ENCODE data around the gene DUXA. TPM values are rescaled to one million over a fixed set of nuclear protein-coding genes. Genes with fewer than 3 reads are reported as not detected.
"Not testable (repeated sequence)": the region's sequence is repeated elsewhere in the genome, so short reads cannot be mapped to it uniquely, and the experiment has no call there.

Gene DUXA
- total RNA-seq, 1 donor = not detected

DNA sequence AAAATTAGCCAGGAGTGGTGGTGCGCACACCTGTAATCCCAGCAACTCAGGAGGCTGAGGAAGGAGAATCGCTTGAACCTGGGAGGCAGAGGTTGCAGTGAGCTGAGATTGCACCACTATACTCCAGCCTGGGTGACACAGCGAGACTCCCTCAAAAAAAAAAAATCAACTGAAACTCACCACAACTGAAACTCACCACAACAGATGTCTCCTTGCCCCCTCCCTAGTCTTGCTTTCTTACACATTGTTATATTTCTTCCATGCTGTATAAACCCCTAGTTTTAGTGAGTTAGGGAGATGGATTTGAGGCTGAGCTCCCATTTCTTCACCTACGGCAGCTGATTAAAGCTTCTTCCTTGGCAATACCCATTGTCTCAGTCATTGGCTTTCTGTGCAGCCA, 25.6 kb downstream of the DUXA start:
- TF ChIP-seq, protein P1, sequence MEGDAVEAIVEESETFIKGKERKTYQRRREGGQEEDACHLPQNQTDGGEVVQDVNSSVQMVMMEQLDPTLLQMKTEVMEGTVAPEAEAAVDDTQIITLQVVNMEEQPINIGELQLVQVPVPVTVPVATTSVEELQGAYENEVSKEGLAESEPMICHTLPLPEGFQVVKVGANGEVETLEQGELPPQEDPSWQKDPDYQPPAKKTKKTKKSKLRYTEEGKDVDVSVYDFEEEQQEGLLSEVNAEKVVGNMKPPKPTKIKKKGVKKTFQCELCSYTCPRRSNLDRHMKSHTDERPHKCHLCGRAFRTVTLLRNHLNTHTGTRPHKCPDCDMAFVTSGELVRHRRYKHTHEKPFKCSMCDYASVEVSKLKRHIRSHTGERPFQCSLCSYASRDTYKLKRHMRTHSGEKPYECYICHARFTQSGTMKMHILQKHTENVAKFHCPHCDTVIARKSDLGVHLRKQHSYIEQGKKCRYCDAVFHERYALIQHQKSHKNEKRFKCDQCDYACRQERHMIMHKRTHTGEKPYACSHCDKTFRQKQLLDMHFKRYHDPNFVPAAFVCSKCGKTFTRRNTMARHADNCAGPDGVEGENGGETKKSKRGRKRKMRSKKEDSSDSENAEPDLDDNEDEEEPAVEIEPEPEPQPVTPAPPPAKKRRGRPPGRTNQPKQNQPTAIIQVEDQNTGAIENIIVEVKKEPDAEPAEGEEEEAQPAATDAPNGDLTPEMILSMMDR (IDR thresholded peaks at IDR 0.05; ENCODE audit: insufficient read depth, low read depth, low read length) = no peak
- no peak overlapping the region for H3K4me3 ChIP-seq (ENCODE audit: low read depth, low read length)
- no peak for DNase-seq (ENCODE audit: low read depth)

DNA sequence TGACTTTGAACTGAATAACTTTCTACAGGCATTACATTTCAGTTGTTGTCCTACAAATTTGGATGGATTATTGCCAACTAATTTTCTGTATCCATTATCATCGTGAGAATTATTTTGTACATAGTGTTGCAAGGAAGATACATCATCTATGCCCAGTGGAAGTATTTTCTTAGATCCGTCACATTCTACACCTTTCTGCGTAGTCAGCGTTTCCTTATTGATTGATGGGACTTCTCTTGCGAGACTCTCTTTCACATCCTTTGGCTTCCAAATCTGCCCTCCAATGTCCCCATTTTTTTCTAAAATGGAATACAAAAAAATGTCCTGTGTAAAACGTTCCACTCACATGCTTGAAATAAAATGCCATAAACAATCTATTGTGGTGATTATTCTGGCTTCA, 31.5 kb downstream of the DUXA start:
- DNase-seq (ENCODE audit: low read depth) = no peak
- TF ChIP-seq, protein P1 (IDR thresholded peaks at IDR 0.05; ENCODE audit: insufficient read depth, low read depth, low read length) = no peak

DNA sequence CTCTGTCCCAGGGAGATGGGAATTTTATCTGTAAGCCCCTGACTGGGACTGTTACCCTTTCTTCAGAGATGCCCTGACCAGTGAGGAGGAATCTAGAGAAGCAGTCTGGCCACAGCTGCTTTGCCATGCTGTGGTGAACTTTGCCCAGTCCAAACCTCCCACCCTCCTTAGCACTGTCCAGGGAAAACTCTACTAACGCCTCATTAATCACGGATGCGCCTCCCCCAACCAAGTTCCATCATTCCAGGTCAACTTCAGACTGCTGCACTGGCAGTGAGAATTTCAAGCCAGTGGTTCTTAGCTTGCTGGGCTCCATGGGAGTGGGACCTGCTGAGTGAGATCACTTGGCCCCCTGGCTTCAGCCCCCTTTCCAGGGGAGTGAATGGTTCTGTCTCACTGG, 39.9 kb downstream of the DUXA start:
- DNase-seq (ENCODE audit: low read depth); H3K4me3 ChIP-seq (ENCODE audit: low read depth, low read length): not testable (repeated sequence)

More for the DNA sequence above, 31.5 kb downstream of the DUXA start:
- no peak overlapping the region for H3K4me3 ChIP-seq (ENCODE audit: low read depth, low read length)

DNA sequence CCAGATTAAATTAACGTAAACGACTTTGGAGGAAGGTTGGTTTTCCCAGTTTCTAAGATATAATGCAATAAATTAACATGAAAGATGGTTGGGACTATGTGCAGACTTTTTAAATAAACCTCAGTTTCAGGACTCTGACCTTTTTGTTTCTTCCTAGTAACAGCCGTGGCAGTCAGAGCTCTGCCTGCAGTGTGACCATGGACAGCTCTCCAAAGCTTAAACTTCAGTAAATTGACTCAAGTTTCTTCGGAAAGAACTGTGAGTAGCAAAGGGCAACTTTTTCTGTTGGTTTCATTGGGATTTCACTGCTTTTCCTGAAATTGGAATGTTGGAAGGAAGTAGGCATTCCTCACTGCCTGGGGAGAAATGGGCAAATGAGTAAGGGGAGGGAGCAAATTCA, 43.4 kb downstream of the DUXA start:
- no peak overlapping the region for H3K4me3 ChIP-seq (ENCODE audit: low read depth, low read length)
- TF ChIP-seq, protein P1 (IDR thresholded peaks at IDR 0.05; ENCODE audit: insufficient read depth, low read depth, low read length) = no peak
- DNase-seq (ENCODE audit: low read depth) = no peak

DNA sequence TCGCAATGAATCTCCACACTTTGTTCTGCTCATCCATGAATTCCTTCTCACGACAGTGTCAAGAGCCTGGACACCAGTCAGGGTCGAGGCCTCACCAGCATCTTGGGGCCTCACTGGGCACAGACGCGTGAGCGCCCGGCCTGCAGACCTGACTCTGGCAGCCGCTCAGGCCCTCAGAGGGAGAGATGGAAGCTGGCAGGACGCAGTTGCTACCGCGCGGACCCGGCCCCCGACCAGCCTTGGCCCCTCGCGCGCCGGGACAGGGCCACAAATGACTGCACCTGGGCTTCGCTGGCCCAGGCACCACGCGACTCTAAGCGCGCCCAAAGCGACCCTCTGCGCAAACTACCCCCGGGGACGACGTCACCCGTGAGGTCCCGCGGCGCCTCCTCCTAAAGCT, 48.4 kb downstream of the DUXA start:
- TF ChIP-seq, protein P1 (IDR thresholded peaks at IDR 0.05; ENCODE audit: insufficient read depth, low read depth, low read length) = no peak
- H3K4me3 ChIP-seq (ENCODE audit: low read depth, low read length) = no peak overlapping the region

DNA sequence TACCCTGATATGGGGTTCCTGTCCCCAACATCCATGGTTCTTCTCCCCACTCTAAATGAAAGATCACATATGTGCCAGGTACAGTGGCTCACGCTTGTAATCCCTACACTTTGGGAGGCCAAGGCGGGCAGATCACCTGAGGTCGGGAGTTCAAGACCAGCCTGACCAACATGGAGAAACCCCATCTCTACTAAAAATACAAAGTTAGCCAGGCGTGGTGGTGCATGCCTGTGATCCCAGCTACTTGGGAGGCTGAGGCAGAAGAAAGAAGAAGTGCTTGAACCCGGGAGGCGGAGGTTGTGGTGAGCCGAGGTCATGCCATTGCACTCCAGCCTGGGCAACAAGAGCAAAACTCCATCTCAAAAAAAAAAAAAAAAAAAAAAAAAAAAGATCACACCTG, 53.8 kb downstream of the DUXA start:
- H3K4me3 ChIP-seq (ENCODE audit: low read depth, low read length); DNase-seq (ENCODE audit: low read depth): not testable (repeated sequence)

More for the DNA sequence above, 48.4 kb downstream of the DUXA start:
- no peak for DNase-seq (ENCODE audit: low read depth)

DNA sequence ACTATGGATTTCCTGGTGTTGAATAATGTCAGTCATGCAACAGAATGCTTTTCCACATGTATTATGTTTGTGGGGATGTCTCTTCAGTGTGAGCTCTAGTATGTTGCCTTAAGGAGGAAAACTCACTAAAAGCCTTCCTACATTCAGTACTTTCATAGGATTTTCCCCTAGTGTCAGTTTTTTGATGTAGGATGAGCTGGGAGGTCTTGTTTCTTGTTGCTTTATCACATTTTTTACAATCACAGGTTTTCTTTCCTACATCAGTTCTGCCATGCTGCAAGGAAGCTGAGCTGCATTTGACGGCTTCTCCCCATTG, 56.0 kb downstream of the DUXA start:
- no peak for DNase-seq (ENCODE audit: low read depth)
- TF ChIP-seq, protein P1 (IDR thresholded peaks at IDR 0.05; ENCODE audit: insufficient read depth, low read depth, low read length) = no peak
- no peak overlapping the region for H3K4me3 ChIP-seq (ENCODE audit: low read depth, low read length)

DNA sequence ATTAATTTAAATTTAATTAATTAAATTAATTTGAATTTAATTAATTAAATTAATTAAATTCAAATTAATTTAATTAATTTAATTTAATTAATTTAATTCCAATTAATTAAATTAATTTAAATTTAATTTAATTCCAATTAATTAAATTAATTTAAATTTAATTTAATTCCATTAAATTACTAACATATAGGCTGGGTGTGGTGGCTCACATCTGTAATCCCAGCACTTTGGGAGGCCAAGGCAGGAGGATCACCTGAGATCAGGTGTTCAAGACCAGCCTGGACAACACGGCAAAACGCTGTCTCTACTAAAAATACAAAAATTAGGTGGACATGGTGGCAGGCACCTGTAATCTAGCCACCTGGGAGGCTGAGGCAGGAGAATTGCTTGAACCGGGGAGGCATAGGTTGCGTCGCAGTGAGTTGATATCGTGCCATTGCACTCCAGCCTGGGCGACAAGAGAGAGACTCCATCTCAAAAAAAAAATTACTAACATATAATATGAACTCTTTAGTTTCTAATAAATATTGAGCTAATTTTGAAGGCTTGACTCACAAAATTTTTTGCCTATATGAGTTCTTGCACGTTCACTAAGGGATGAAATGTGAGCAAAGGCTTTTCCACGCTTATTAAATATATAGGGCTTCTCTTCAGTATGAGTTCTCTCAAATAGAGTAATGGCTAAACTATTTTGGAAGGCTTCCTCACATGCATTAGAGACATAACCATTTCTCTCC, 56.5 kb downstream of the DUXA start:
- no peak for DNase-seq (ENCODE audit: low read depth)
- H3K4me3 ChIP-seq (ENCODE audit: low read depth, low read length) = no peak overlapping the region
- TF ChIP-seq, protein P1 (IDR thresholded peaks at IDR 0.05; ENCODE audit: insufficient read depth, low read depth, low read length) = no peak
